ENCODE measurements around the gene ZNFX1.

GRCh38 chr20:49278818-49279676, 1.2 kb upstream of the ZNFX1 start:
- TF ChIP-seq CTCF (IDR thresholded peaks at IDR 0.05) (no peak), POLR2AphosphoS5 (IDR thresholded peaks at IDR 0.05; ENCODE audit: insufficient read depth in 1 of 2, low read depth in 1 of 2) (no peak)

Measured in vagina (tissue), 2 donors.